Activated CD4-positive, CD25-positive, alpha-beta regulatory T cell treated with anti-CD3 and anti-CD28 coated beads, Interleukin-2, amount 50 U/mL, for 16 hours (primary cell): ENCODE measurements around the gene ABHD18.
"Not testable (repeated sequence)": the region's sequence is repeated elsewhere in the genome, so short reads cannot be mapped to it uniquely, and the experiment has no call there.

ENCODE experiments used
- DNase-seq: peaks from one replicate; pipeline ENCODE4 v3.0.0-alpha.2; 2020; ENCODE audit warnings: low read depth, low spot score

ABHD18 gene

DNA sequence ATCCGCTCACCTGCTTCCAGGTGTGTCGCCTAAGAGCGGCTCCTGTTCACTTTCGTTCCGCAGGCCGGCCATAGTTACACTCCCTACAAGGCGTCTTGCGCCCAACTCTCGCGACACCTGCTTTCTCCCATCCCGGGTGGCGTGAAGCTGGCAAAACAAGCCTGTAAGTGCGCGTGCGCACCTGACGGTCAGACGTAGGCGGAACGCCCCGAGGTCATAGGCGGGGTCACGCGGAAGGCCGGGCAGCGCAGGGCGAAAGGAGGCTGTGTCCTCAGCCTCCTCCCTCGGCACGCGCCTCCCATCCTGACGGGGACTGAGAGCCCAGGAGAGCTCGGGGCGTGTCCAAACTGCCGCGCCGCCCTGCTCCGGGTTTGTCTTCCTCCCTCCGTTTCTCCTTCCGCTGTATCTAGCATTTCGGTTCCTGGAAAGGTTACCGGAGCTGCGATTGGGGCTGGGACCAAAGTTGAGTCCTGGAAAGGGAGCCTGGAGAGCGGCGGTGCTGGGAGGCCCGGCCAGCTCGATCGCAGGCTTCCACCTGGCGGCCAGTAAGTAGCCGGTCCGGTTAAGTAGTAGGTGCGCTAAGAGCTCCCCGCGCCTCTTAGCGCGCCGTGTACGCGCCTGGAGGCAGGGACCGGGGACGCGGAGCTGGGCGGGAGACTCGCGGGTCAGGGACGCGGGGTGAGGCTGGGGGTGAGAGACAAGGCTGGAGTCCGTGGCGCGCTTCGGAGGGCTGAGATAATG is at the start of gene ABHD18, which contains the start of gene MFSD8:
ABHD18 (plus strand) TSS at position 345 of the 741 bp plus-strand sequence. CDS start 17,550 bp downstream, outside the sequence.
MFSD8 (minus strand) TSS at position 112 of the 741 bp plus-strand sequence; CDS start at position 72, 40 bp downstream.
- DNase-seq: peak; percentile 99

DNA sequence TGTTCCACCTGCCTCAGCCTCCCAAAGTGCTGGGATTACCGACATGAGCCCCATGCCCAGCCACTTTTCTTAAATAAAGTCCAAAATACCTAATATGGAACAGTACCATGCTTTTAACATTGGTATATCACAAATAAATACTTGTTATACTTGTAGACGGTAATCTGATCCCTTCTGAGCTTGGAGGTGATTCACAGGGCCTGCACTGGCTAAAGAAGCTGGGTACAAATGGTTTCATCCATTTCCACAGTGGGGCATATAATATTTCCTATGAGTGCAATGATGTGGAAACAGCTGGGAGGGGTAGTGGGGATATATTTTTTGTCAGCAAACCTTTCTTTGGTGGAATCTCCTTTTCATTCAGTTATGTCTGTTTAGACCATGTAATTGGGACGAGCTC is 48.7 kb upstream of the ABHD18 start:
- DNase-seq: no peak

DNA sequence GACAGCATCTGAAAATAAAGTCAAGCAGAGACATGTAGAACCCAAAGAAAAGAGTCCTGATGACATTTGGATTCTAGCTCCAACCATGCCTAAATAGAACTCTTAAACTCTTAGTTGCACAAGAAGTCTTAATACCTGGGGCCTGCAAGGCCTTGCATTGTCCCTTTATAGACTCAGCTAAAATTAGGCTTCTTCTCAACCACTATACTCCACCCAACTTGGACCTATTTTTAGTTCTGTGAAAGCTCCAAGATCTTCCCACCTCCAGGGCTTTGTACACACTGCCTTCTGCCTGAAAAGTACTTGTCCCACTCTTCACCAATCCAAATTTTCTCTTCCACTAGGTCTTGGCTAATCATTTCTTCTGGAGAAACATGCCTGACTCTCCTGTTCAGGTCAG is 48.1 kb upstream of the ABHD18 start:
- no peak for DNase-seq

DNA sequence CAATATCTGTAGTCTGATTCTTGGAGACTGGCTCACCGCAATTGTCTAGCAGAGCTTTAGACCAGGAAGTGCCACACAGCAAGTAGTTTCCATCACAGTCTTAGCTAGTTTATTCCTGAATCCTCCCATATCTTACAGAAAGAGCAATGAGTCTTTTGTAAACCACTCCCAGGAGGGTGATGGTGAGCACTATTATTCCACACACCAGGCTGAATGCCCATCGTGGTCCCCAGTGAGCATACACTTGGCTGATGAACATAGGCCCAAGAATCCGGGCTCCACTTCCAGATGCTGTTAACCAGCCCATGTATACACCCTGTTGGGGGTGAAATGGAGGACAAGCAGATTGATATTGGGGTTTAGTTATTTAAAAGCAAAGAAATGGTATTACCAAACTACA is 44.7 kb upstream of the ABHD18 start:
- no peak for DNase-seq

DNA sequence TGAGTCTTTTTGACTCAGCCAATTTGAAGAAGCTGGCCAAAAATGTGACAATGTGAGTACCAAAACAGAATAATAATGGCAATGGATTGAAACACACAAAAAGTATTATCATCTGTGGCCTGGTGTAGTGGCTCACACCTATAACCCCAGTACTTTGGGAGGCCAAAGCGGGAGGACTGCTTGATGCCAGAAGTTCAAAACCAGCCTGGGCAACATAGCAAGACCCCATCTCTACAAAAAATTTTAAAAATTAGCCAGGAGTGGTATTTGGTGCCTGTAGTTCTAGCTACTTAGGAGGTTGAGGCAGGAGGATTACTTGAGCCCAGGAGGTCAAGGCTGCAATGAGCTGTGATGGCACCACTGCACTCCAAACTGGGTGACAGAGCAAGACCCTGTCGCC is 43.0 kb upstream of the ABHD18 start:
- no peak for DNase-seq

DNA sequence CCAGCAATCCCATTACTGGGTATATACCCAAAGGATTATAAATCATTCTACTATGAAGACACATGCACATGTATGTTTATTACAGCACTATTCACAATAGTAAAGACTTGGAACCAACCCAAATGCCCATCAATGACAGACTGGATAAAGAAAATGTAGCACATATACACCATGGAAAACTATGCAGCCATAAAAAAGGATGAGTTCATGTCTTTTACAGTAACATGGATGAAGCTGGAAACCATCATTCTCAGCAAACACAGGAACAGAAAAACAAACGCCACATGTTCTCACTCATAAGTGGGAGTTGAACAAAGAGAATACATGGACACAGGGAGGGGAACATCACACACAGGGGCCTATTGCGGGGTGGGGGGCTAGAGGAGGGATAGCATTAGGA is 39.5 kb upstream of the ABHD18 start:
- not testable (repeated sequence) for DNase-seq

DNA sequence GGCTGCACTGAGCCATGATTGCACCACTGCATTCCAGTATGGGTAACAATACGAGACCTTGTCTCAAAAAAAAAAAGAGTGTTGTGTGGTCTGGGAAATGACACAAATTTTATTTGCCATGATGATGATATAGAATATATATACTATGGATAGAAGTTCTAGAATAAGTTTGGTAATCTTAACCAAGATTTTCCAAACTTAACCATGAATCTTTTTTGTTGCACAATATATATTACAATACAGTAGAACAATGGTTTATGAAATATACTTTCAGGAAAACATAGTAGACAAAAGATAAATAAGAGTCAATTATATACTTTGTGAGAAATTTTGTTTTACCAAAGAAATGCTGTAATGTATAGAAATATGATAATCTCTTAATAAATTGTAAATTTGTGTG is 35.0 kb upstream of the ABHD18 start:
- DNase-seq: no peak

DNA sequence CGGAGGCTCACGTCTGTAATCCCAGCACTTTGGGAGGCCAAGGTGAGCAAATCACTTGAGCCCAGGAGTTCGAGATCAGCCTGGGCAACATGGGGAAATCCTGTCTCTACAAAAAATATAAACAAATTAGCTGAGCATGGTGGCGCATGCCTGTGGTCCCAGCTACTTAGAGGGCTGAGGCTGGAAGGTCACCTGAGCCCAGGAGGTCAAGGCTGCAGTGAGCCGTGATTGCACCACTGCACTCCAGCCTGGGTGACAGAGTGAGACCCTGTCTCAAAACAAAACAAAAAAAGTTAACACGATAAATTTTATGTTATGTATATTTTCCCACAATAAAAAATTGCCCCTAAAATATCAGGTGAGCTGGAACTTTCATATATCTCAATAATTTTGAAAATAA is 33.4 kb upstream of the ABHD18 start:
- DNase-seq: not testable (repeated sequence)

DNA sequence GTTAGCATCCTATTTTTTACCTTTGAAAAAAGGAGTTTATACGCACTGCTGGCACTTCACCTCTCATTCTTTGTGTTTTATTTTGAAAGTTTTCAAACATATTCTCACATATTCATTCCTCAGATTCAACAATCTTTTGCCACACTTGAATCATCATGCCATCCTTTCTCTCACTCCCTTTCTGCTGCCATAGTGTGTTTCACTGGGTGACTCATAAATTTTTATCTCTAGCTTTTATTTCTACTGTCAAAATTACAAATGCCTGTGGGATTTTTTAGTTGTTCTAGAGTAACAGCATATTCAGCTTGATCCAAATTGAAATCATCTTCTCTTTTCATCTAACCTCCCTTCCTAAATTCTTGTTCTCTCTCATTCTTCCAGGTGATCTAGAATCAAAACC is 28.2 kb upstream of the ABHD18 start:
- no peak for DNase-seq

DNA sequence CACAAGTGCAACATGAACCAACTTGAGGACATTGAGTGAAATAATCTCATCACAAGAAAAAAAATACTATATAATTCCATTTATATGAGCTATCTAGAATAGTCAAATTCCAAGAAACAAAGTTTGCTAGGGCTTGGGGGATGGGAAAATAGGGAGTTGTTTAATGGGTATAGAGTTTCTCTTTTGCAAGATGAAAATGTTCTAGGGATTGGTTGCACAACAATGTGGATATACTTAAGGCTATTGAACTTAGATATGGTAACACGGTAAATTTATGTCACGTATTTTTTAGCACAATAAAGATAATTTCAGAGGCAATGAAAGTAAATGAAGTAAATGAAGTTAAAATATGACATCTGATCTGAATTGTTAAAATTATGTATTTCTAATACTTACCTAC is 8.1 kb upstream of the ABHD18 start:
- DNase-seq: no peak

DNA sequence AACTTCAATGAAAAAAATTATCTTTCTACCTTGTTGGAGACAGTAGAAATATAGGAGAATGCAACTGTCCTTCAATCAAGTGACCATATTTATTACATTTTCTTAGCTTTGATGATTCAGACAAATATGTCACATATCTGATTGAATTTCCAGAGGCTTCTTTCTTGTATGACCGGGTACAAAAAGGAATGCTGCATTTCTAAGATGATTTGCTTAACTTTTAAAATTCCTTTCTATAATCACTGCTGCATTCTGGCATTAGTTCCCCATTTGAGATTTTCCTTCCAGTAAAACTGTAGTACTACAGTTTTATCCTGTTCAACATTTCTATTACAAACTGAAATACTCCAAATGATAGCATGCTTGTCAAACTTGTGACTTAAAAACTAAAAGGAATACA is 5.4 kb upstream of the ABHD18 start:
- no peak for DNase-seq

DNA sequence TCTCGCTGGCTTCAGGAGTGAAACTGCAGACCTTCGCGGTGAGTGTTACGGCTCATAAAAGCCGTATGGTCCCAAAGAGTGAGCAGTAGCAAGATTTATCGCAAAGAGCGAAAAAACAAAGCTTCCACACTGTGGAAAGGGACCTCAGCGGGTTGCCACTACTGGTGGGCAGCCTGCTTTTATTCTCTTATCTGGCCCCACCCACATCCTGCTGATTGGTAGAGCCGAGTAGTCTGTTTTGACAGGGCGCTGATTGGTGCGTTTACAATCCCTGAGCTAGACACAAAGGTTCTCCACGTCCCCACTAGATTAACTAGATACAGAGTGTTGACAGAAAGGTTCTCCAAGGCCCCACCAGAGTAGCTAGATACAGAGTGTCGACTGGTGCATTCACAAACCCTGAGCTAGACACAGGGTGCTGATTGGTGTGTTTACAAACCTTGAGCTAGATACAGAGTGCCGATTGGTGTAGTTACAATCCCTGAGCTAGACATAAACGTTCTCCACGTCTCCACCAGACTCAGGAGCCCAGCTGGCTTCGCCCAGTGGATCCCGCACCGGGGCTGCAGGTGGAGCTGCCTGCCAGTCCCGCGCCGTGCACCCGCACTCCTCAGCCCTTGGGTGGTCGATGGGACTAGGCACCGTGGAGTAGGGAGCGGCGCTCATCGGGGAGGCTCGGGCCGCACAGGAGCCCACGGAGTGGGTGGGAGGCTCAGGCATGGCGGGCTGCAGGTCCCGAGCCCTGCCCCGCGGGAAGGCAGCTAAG is 1.4 kb upstream of the ABHD18 start:
- DNase-seq: not testable (repeated sequence)

DNA sequence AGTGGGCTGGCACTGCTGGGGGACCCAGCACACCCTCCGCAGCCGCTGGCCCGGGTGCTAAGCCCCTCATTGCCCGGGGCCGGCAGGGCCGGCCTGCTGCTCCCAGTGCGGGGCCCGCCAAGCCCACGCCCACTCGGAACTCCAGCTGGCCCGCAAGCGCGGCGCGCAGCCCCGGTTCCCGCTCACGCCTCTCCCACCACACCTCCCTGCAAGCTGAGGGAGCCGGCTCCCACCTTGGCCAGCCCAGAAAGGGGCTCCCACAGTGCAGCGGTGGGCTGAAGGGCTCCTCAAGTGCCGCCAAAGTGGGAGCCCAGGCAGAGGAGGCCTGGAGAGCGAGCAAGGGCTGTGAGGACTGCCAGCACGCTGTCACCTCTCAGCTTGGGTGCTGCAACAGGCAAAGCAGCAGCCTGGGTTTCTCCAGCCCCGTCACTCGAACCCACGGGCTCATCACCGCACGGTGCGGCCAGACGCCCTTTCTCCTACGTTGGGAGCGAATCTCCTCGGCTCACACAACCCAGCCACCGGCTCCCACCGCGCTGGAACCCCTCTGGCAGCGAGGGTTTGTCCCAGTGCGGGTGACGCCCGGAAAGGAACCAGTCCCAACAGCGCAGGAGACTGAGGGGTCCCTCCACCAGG is 662 bp upstream of the ABHD18 start:
- peak; percentile 4 for DNase-seq

DNA sequence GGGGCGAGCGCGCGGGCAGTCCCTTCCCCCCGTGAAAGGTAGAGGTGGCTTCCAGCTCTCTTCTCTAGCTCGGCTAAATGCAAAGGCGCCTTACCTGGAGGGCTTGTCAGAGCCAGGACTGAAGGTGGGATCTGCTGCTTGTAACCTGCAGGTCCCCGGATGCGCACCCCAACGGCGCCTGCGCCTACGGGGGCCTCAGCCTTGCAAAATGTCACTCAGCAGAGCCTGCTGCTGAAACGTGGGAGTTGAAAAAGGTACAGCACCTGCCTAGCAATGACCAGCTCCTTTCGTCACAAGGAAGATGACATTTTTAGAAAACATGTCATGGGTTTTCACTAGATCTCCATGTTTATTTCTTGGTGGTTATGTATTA is 583 bp downstream of the ABHD18 start:
- peak; percentile 50 for DNase-seq

DNA sequence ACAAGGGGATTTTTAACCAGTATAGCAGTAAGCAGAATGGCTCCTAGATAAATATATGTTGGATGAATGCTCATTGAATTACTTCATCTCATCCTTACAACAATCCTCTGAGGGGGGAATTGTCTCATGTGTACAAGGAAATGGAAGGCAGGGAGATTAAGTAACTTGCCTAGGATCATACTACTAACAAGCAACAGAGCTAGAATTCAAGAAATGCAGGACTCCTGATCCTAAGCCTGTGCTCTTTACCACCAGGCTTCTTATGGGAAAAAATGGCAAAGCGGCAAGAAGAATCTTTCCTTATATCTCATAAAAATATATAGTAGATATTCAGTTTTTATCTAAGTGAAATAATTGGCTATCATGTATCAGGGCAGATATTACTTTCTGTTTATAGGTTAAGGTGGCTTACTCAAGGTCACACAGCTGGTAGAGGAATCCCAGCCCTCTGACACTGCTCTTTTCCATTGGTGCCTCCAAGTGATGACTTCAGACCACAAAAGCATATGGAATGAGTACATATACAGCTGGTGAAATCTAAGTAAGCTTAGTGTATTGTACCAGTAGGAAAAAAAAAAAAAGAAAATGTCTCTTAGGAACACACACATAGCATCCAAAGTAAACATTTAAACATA is 2.1 kb downstream of the ABHD18 start:
- no peak for DNase-seq

DNA sequence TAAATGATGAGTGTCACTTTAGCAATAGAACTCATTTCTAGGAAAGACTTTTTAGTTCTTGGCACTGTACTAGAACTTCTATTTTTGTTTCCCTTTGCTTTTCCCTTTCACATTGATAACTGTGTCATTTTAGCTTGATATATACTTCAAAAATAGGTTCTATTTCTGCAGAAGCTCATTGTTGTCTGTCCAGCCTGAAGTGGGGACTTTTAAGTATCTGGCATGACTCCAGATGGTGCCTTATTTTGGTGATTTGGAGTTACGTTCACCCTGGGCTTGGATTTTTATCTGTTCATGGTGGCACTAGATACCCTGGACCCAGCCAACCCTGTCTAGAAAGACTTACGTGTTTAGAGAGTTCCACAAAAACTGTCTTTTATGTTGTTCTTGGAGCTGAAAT is 3.4 kb downstream of the ABHD18 start:
- DNase-seq: no peak

DNA sequence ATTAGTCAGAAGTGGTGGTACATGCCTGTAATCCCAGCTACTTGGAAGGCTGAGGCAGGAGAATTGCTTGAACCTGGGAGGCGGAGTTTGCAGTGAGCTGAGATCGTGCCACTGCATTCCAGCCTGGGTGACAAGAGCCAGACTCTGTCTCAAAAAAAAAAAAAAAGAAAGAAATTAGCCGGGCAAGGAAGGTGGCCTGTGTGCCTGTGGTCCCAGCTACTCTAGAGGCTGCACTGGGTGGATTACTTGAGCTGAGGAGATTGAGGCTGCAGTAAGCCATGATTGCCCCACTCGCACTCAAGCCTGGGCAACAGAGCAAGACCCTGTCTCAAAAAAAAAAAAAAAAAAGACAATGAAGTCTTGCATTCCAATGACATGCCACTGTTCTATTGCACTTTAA is 5.7 kb downstream of the ABHD18 start:
- DNase-seq: not testable (repeated sequence)

DNA sequence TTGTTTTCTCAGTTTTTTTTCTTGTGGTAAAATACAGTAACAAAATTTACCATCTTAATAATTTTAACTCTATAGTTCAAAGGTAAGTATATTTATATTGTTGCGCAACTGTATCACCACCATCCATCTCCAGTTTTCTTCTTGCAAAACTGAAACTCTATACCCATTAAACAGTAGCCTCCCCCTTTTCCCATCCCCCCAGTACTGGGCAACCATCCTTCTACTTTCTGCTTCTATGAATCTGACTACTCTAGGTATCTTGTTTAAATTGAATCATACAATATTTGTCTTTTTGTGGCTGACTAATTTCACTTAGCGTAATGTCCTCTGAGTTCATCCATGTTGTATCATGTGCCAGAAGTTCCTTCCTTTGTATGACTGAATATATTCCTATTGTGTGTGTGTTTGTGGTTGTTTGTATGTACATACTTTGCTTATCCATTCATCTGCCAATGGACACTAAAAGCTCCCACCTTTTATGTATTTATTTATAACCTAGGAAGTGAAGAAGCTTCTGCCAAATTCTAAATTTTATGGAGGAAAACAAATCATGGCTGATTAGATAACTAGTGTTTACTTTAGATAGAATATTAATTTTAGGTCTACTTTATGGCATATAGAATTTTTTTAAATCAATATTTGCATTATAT is 10.0 kb downstream of the ABHD18 start:
- DNase-seq: no peak

DNA sequence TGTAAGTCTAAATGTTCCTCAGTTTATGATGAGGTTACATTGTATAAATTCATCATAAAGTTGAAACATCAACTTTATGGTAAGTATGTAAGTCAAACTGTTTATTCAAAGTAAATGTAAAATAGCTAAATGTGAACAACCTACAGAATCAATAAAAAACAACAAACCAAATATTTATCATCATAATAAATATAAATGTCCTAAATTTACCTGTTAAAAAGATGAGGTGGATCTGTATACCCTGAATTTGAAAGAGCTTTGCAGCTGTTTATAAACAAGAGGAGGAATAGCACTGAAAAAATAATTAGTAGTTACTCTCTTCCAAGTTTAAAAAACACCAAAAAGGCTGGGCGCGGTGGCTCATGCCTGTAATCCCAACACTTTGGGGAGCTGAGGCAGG is 13.7 kb downstream of the ABHD18 start:
- no peak for DNase-seq

DNA sequence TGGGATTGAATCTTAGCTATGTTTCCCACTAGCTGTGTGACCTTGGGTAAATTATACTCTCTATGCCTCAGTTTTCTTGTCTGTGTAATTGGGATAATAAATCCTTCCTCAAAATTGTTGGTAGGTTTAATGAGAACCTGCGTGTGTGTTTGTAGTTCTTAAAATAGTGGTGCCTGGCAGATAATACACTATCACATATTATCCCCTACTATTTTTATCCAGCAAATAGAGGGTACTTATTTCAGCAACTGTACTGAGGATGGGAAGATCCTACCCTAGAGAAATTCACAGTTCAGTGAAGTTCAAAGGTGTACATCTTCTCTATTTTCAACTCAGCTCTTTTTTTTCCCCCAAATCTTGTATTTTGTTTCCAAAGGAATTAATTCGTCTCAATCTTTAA is 17.2 kb downstream of the ABHD18 start:
- DNase-seq: no peak

DNA sequence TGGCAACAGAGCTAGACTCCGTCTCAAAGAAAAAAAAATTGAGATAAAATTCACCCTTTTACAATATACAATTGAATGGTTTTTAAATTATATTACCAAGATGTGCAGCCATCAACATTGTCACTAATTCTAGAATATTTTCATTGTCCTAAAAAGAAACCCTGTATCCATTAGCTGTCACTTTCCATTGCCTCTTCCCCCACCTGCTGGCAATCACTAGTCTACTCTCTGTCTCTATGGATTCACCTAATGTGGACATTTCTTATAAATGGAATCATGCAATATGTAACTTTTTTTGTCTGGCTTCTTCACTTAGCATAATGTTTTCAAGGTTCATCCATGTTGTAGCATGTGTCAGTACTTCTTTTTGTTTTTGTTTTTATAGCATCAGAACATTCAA is 20.8 kb downstream of the ABHD18 start:
- DNase-seq: no peak

DNA sequence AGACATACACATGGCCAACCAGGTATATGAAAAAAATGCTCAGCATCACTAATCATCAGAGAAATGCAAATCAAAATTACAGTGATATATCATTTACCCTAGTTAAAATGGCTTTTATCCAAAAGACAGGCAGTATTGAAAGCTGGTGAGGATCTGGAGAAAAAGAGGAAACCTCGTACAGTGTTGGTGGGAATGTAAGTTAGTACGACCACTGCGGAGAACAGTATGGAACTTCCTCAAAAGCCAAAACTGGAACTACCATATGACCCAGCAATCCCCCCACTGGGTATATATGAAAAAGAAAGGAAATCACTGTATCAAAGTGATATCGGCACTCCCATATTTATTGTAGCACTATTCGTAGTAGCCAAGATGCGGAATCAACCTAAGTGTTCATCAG is 23.4 kb downstream of the ABHD18 start:
- no peak for DNase-seq
